Caco-2 (cell line): ENCODE data around the gene OR52E6. TPM values are rescaled to one million over a fixed set of nuclear protein-coding genes. Genes with fewer than 3 reads are reported as not detected.

Experiments
- BruUV-seq: library from RNA; stranded (reverse); fragments of 400-500 nt; replicated peaks from 2 replicates; lab custom pipeline; 2021; lab: Mats Ljungman, UMichigan
- CTCF ChIA-PET: fragments of 300-600 bp; sonication (Branson Sonifier 250); formaldehyde crosslinking; loops from one replicate; lab custom pipeline; 2022; ENCODE audit warnings: antibody characterized with exemption; lab: Charles Lee
- POLR2A ChIA-PET: fragments of 300-600 bp; sonication (Branson Sonifier 250); formaldehyde crosslinking; loops from one replicate; lab custom pipeline; 2022; ENCODE audit warnings: antibody characterized with exemption; lab: Charles Lee
- DNase-seq, 2 experiments: peaks; one replicate each; pipeline versions ENCODE4 v3.0.0 to v3.0.0-alpha.2; 2020 to 2022
- H3K27me3 ChIP-seq: replicated peaks from 2 replicates; pipeline ENCODE4 v1.6.0; 2011; ENCODE audit warnings: low read length; ENCODE audit not compliant: control insufficient read depth, insufficient read depth
- H3K36me3 ChIP-seq: 2 replicates; pipeline ENCODE4 v1.5.1; 2011; ENCODE audit warnings: low read length; ENCODE audit not compliant: control insufficient read depth, insufficient read depth
- H3K4me1 ChIP-seq: fragments of 250-450 bp; sonication (Bioruptor Pico); 2 replicates; pipeline ENCODE4 v1.5.1; 2020; ENCODE audit warnings: mild to moderate bottlenecking
- H3K4me3 ChIP-seq: 2 replicates; pipeline ENCODE4 v1.5.1; 2011; ENCODE audit warnings: low read depth, mild to moderate bottlenecking, control low read depth, low read length
- H3K9me3 ChIP-seq: fragments of 250-450 bp; sonication (Bioruptor Pico); 2 replicates; pipeline ENCODE4 v1.5.1; 2020; ENCODE audit warnings: mild to moderate bottlenecking, moderate library complexity
- H3K27ac Mint-ChIP-seq: one replicate; pipeline ENCODE4 v1.8.0; 2022; ENCODE audit warnings: mixed read lengths; ENCODE audit not compliant: unreplicated experiment
- H3K27me3 Mint-ChIP-seq: one replicate; pipeline ENCODE4 v1.8.0; 2022; ENCODE audit warnings: mixed read lengths; ENCODE audit not compliant: insufficient read depth, unreplicated experiment
- H3K36me3 Mint-ChIP-seq: one replicate; pipeline ENCODE4 v1.8.0; 2022; ENCODE audit warnings: mild to moderate bottlenecking, mixed read lengths; ENCODE audit not compliant: insufficient read depth, unreplicated experiment
- H3K4me1 Mint-ChIP-seq: one replicate; pipeline ENCODE4 v1.8.0; 2022; ENCODE audit warnings: low read depth, mixed read lengths; ENCODE audit not compliant: unreplicated experiment
- H3K4me3 Mint-ChIP-seq: one replicate; pipeline ENCODE4 v1.8.0; 2022; ENCODE audit warnings: mild to moderate bottlenecking, moderate library complexity, mixed read lengths; ENCODE audit not compliant: unreplicated experiment
- H3K9me3 Mint-ChIP-seq: one replicate; pipeline ENCODE4 v1.8.0; 2022; ENCODE audit warnings: mixed read lengths; ENCODE audit not compliant: unreplicated experiment
- CTCF ChIP-seq, 2 experiments: fragments of 200-600 bp in 1 of 2; IDR thresholded peaks; 1 replicate in 1 of 2; 2 replicates in 1 of 2; pipeline versions ENCODE4 v1.5.1 to v1.8.0; 2011 to 2022; ENCODE audit warnings: antibody characterized with exemption in 1 of 2, control low read depth in 1 of 2, inconsistent platforms in 1 of 2, low read depth in 1 of 2, low read length in 1 of 2, mild to moderate bottlenecking in 1 of 2, moderate library complexity in 1 of 2; ENCODE audit not compliant: insufficient read depth in 1 of 2, severe bottlenecking in 1 of 2, unreplicated experiment in 1 of 2
- intact Hi-C: fragments of 100-400 bp; cut with micrococcal nuclease; formaldehyde crosslinking; loops from one replicate; pipeline ENCODE4 v1.10.0; 2022; ENCODE audit not compliant: unreplicated experiment
- total RNA-seq: library from RNA; stranded (reverse); gene quantifications from 2 replicates; pipeline ENCODE4 v1.2.3, GENCODE V29; 2022

The OR52E6 gene
- total RNA-seq, 1 experiment from 2014 or later: not detected

GRCh38 chr11:5887172-5887571, 45.5 kb upstream of the OR52E6 start:
- no TSS peak for BruUV-seq
- ChIA-PET POLR2A (no interaction called here), CTCF (no interaction called here)
- Mint-ChIP-seq H3K4me1 (no peaks in the 10 kb centered on the region), H3K27ac (no peak overlapping the region), H3K9me3 (no peaks in the 10 kb centered on the region), H3K27me3 (peaks cover 8% of the 10 kb centered on the region), H3K36me3 (no peaks in the 10 kb centered on the region), H3K4me3 (no peak overlapping the region)
- Histone ChIP-seq H3K4me3 (no peak overlapping the region), H3K27me3 (no peaks in the 10 kb centered on the region; the same call in 1 of the 2 replicates), H3K36me3 (no peaks in the 10 kb centered on the region), H3K9me3 (no peaks in the 10 kb centered on the region), H3K4me1 (no peaks in the 10 kb centered on the region)
- DNase-seq: no peak
- intact Hi-C loops: no loop called here
- no peak for TF ChIP-seq CTCF (IDR thresholded peaks at IDR 0.05; ENCODE audit: insufficient read depth in 1 of 2, low read depth in 1 of 2, low read length in 1 of 2, severe bottlenecking in 1 of 2, unreplicated experiment in 1 of 2)

DNA sequence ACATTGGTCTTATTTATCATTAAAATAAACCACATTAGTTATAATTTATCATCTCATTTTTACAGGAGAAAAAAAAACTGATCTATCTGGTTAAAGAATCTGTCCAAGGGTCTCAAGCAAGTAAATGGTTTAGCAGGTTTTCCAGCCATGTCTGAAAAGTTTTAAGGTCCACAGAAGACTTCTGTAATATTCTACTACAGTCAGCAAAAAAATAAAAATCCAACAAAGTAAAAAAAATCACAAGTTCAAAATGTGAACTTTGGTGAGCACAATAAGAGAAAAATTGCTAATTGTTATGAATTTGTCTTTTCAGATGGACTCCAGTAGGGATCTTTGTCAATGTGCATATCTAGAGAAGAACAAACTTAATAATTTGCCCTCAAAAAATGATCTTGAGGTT, 40.1 kb upstream of the OR52E6 start:
- H3K9me3 ChIP-seq: no peaks in the 10 kb centered on the region
- no peak overlapping the region for H3K27ac Mint-ChIP-seq
- H3K4me3 Mint-ChIP-seq: no peak overlapping the region
- no peaks in the 10 kb centered on the region for H3K36me3 Mint-ChIP-seq
- BruUV-seq: no TSS peak
- peaks cover 11% of the 10 kb centered on the region for H3K27me3 Mint-ChIP-seq
- TF ChIP-seq CTCF (IDR thresholded peaks at IDR 0.05; ENCODE audit: insufficient read depth in 1 of 2, low read depth in 1 of 2, low read length in 1 of 2, severe bottlenecking in 1 of 2, unreplicated experiment in 1 of 2): no peak
- POLR2A ChIA-PET: interaction anchor here (0.7 kb wide), 1 partner anchor 10 kb away, joined by 3 read pairs; no protein-coding TSS in a partner anchor
- no peaks in the 10 kb centered on the region for H3K4me1 ChIP-seq
- intact Hi-C loops: no loop called here
- no peaks in the 10 kb centered on the region for H3K36me3 ChIP-seq
- CTCF ChIA-PET: no interaction called here
- DNase-seq: no peak
- no peaks in the 10 kb centered on the region for H3K9me3 Mint-ChIP-seq
- H3K4me3 ChIP-seq: no peak overlapping the region
- H3K4me1 Mint-ChIP-seq: no peaks in the 10 kb centered on the region
- no peaks in the 10 kb centered on the region; the same call in 1 of the 2 replicates for H3K27me3 ChIP-seq

- intact Hi-C loops: no loop called here
- no peak for TF ChIP-seq CTCF (IDR thresholded peaks at IDR 0.05; ENCODE audit: insufficient read depth in 1 of 2, low read depth in 1 of 2, low read length in 1 of 2, severe bottlenecking in 1 of 2, unreplicated experiment in 1 of 2)
- ChIA-PET CTCF (no interaction called here), POLR2A (no interaction called here)
- no peak within 1 kb of the TSS for H3K27ac Mint-ChIP-seq
- H3K36me3 Mint-ChIP-seq: no peaks in the 10 kb centered on the region
- no peaks in the 10 kb centered on the region for H3K9me3 Mint-ChIP-seq
- H3K4me1 Mint-ChIP-seq: no peaks in the 10 kb centered on the region
- no peak within 1 kb of the TSS for H3K4me3 Mint-ChIP-seq
- no peaks in the 10 kb centered on the region for H3K9me3 ChIP-seq
- BruUV-seq: no TSS peak
- DNase-seq: no peak
- no peak within 1 kb of the TSS for H3K4me3 ChIP-seq
- H3K27me3 Mint-ChIP-seq: peaks cover 11% of the 10 kb centered on the region
- no peaks in the 10 kb centered on the region for H3K4me1 ChIP-seq
- H3K27me3 ChIP-seq: no peaks in the 10 kb centered on the region
- H3K36me3 ChIP-seq: no peaks in the 10 kb centered on the region
These were observed 38.6 kb upstream of the OR52E6 start, which contains the start of gene OR52E4 for GRCh38 chr11:5880329-5880728. TSS of gene OR52E4 (plus strand) at chr11:5880629. CDS start at chr11:5884293, 3,664 bp downstream.
